Endodermal cell (in vitro differentiated cells): ENCODE measurements around the gene LPAR3. TPM values are rescaled to one million over a fixed set of nuclear protein-coding genes. Genes with fewer than 3 reads are reported as not detected.

ENCODE experiments used
- DNase-seq: peaks from one replicate; pipeline ENCODE4 v3.0.0-alpha.2; 2017
- H3K27ac ChIP-seq: 2 replicates; pipeline ENCODE4 v1.5.1; 2013; ENCODE audit warnings: mild to moderate bottlenecking, low read depth, low read length, moderate library complexity
- H3K27me3 ChIP-seq: 2 replicates; pipeline ENCODE4 v1.6.1; 2013; ENCODE audit warnings: mild to moderate bottlenecking, low read length, moderate library complexity; ENCODE audit not compliant: insufficient read depth, control insufficient read depth, poor library complexity, severe bottlenecking
- H3K36me3 ChIP-seq: 2 replicates; pipeline ENCODE4 v1.7.0; 2013; ENCODE audit warnings: mild to moderate bottlenecking, low read length, moderate library complexity; ENCODE audit not compliant: control insufficient read depth, insufficient read depth
- H3K4me1 ChIP-seq: one replicate; pipeline ENCODE4 v1.7.0; 2013; ENCODE audit warnings: low read length; ENCODE audit not compliant: control insufficient read depth, insufficient read depth
- H3K4me3 ChIP-seq: 2 replicates; pipeline ENCODE4 v1.5.1; 2013; ENCODE audit warnings: mild to moderate bottlenecking, low read length, moderate library complexity
- H3K9ac ChIP-seq: 2 replicates; pipeline ENCODE4 v1.6.1; 2013; ENCODE audit warnings: mild to moderate bottlenecking, low read length, moderate library complexity; ENCODE audit not compliant: poor library complexity, severe bottlenecking; ENCODE audit errors: extremely low read depth
- H3K9me3 ChIP-seq: 2 replicates; pipeline ENCODE4 v1.6.1; 2013; ENCODE audit warnings: mild to moderate bottlenecking, low read length, moderate library complexity; ENCODE audit not compliant: control insufficient read depth
- H3K27ac Mint-ChIP-seq: 2 replicates; pipeline ENCODE4 v1.8.0; 2020; ENCODE audit warnings: mixed read lengths
- H3K27me3 Mint-ChIP-seq: 2 replicates; pipeline ENCODE4 v1.8.0; 2021; ENCODE audit warnings: mild to moderate bottlenecking, mixed read lengths; ENCODE audit not compliant: insufficient read depth
- H3K36me3 Mint-ChIP-seq: 2 replicates; pipeline ENCODE4 v1.8.0; 2020; ENCODE audit warnings: low read depth, mixed read lengths
- H3K4me1 Mint-ChIP-seq: 2 replicates; pipeline ENCODE4 v1.8.0; 2020; ENCODE audit warnings: mixed read lengths
- H3K4me3 Mint-ChIP-seq: 2 replicates; pipeline ENCODE4 v1.8.0; 2020; ENCODE audit warnings: mild to moderate bottlenecking, moderate library complexity, mixed read lengths
- H3K9me3 Mint-ChIP-seq: 2 replicates; pipeline ENCODE4 v1.8.0; 2020; ENCODE audit warnings: mild to moderate bottlenecking, mixed read lengths
- WGBS, 2 experiments: methylation state at CpG; one replicate each; pipeline versions ENCODE4 v1.1.5 to v1.1.7; 2013; ENCODE audit warnings: missing lambda C conversion rate in 2 of 2, mixed read lengths in 1 of 2; ENCODE audit not compliant: insufficient coverage in 1 of 2, insufficient read length in 1 of 2; 5-methylcytosine and 5-hydroxymethylcytosine counted together
- total RNA-seq, 2 donors: library from RNA; stranded (reverse); fragmentation: NEBNext Ultra II Directional in 1 of 2; extraction: Animal tissue kit (Norgen Biotek cat#: 25700) in 1 of 2; gene quantifications; 2 replicates in 1 of 2; 3 replicates in 1 of 2; pipeline ENCODE4 v1.2.1, GENCODE V29; 2021
- TF ChIP-seq, protein P1 (sequence below): fragments of 200-600 bp; sonication (generic); conservative IDR thresholded peaks from 2 replicates; pipeline ENCODE4 v1.5.0; 2021; ENCODE audit warnings: antibody characterized with exemption, mild to moderate bottlenecking

Gene LPAR3
- total RNA-seq, 2 donors from 2014 or later = 0.89 to 3.7 TPM

DNA sequence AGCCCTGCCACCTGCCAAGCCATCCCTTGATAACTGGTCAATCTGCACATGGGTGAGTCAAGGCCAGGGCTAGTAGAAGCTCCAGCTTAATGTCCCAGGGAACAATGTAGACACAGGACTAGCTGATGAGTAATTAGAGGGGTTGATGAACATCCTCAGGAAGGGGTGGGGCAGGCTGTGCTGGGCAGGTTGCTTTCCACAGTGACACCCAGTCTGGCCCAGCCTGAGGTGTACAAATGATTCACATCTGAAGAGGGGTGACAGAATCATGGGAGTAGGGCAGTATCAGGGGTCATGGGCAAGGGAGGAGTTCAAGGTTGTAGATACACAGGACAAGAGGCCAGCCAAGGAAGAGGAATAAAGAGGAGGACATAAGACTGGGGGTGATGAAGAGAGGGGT is 4.3 kb downstream of the LPAR3 start:
- DNase-seq = no peak
- TF ChIP-seq, protein P1, sequence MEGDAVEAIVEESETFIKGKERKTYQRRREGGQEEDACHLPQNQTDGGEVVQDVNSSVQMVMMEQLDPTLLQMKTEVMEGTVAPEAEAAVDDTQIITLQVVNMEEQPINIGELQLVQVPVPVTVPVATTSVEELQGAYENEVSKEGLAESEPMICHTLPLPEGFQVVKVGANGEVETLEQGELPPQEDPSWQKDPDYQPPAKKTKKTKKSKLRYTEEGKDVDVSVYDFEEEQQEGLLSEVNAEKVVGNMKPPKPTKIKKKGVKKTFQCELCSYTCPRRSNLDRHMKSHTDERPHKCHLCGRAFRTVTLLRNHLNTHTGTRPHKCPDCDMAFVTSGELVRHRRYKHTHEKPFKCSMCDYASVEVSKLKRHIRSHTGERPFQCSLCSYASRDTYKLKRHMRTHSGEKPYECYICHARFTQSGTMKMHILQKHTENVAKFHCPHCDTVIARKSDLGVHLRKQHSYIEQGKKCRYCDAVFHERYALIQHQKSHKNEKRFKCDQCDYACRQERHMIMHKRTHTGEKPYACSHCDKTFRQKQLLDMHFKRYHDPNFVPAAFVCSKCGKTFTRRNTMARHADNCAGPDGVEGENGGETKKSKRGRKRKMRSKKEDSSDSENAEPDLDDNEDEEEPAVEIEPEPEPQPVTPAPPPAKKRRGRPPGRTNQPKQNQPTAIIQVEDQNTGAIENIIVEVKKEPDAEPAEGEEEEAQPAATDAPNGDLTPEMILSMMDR = no peak
- Mint-ChIP-seq H3K4me3 (no peak overlapping the region), H3K36me3 (no peaks in the 10 kb centered on the region), H3K9me3 (no peaks in the 10 kb centered on the region), H3K27ac (no peak overlapping the region), H3K4me1 (peaks cover 4% of the 10 kb centered on the region), H3K27me3 (peaks cover 24% of the 10 kb centered on the region)
- H3K27ac ChIP-seq = no peak overlapping the region
- H3K27me3 ChIP-seq = peaks cover 32% of the 10 kb centered on the region
- H3K4me3 ChIP-seq = no peak overlapping the region
- H3K9ac ChIP-seq = no peak overlapping the region
- H3K4me1 ChIP-seq = peaks cover 3% of the 10 kb centered on the region
- H3K9me3 ChIP-seq = no peaks in the 10 kb centered on the region
- H3K36me3 ChIP-seq = no peaks in the 10 kb centered on the region

DNA sequence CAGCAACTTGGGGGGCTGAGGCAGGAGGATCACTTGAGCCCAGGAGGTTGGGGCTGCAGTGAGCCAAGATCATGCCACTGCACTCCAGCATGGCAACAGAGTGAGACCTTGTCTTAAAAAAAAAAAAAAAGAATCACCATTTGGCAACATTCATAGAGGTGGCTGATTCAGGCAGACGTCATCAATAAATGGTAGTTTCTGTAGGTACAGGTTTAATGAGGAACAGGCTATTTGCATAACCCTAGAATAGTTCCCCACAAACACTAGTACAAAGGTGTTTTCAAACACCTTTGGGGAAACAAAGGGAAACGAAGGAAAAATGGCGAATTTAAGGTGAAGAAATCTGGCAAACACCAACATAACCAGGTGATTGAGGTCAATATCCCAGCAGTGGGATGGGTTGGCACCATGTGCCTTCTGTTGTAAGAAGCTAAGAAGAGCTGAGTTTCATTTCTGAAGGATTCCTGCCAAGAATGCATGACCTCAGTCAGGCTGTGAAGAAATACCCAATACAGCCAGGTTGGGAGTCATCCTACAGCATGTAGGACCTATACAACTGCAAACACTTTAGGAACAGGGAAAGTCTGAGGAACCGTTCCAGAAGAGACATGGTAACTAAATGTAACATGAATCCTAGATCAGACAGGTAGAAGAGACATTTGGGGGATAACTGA is 5.6 kb downstream of the LPAR3 start:
- no peaks in the 10 kb centered on the region for H3K36me3 ChIP-seq
- 80 to 88% methylated on average over 2 to 3 of the region's 4 CpGs for WGBS, 2 experiments
- H3K9me3 ChIP-seq = no peaks in the 10 kb centered on the region
- Mint-ChIP-seq H3K4me1 (peaks cover 2% of the 10 kb centered on the region), H3K27me3 (peaks cover 15% of the 10 kb centered on the region), H3K27ac (no peak overlapping the region), H3K36me3 (no peaks in the 10 kb centered on the region), H3K9me3 (no peaks in the 10 kb centered on the region), H3K4me3 (no peak overlapping the region)
- peaks cover 2% of the 10 kb centered on the region for H3K4me1 ChIP-seq
- no peak overlapping the region for H3K27ac ChIP-seq
- no peak for DNase-seq
- peaks cover 20% of the 10 kb centered on the region for H3K27me3 ChIP-seq
- H3K4me3 ChIP-seq = no peak overlapping the region
- H3K9ac ChIP-seq = no peak overlapping the region
- TF ChIP-seq, protein P1 = no peak

DNA sequence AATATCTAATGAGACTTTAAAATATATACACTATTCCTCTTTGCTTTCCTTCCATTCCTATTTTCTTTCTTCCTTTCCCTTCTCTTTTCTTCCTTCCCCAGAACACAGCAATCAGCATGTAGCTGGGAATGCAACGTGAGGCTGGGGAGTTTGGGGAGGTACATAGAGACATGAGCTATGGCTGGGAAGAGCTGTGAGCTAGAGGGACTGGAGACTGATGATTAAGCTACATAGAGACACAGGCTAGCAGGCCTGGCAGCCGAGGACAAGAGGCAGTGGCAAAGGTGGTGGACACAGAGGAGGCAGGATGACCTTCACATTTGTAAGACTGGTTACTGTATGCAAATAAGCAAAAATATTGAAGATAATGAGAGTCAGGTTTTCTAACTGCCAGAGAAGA is 7.5 kb downstream of the LPAR3 start:
- no peak overlapping the region for H3K9ac ChIP-seq
- H3K27me3 ChIP-seq = peaks cover 4% of the 10 kb centered on the region
- H3K27ac ChIP-seq = no peak overlapping the region
- WGBS, 2 experiments = 88 to 100% methylated on average over 1 to 2 of the region's 2 CpGs
- TF ChIP-seq, protein P1 = no peak
- H3K4me3 Mint-ChIP-seq = no peak overlapping the region
- no peak overlapping the region for H3K27ac Mint-ChIP-seq
- H3K27me3 Mint-ChIP-seq = no peaks in the 10 kb centered on the region
- no peak overlapping the region for H3K4me3 ChIP-seq
- H3K36me3 ChIP-seq = no peaks in the 10 kb centered on the region
- peaks cover 2% of the 10 kb centered on the region for H3K36me3 Mint-ChIP-seq
- H3K9me3 ChIP-seq = no peaks in the 10 kb centered on the region
- no peak for DNase-seq
- H3K4me1 Mint-ChIP-seq = no peaks in the 10 kb centered on the region
- H3K4me1 ChIP-seq = no peaks in the 10 kb centered on the region
- H3K9me3 Mint-ChIP-seq = peaks cover 7% of the 10 kb centered on the region
